Frontal cortex (tissue), 4 donors: Measurements from ENCODE around the gene LAIR1. TPM values are rescaled to one million over a fixed set of nuclear protein-coding genes. Genes with fewer than 3 reads are reported as not detected.
"Not testable (repeated sequence)": the region's sequence is repeated elsewhere in the genome, so short reads cannot be mapped to it uniquely, and the experiment has no call there.

Experiments used
- DNase-seq, 2 donors: peaks; one replicate each; pipeline ENCODE4 v3.0.0; 2012; ENCODE audit warnings: low spot score in 2 of 2
- FAIRE-seq: peaks from 2 replicates; lab custom pipeline; 2012; peaks lifted over from hg19 to GRCh38; lab: Jason Lieb, UNC
- total RNA-seq: library from RNA; depleted of rRNA; stranded (reverse); fragments of >200 nt; gene quantifications from one replicate; pipeline ENCODE4 v1.2.3, GENCODE V29; 2014
- donor health status: control.
- donor health status: control.
- donor health status: control.

Gene LAIR1
- total RNA-seq, 1 donor from 2014 or later, result 1.6 TPM

- FAIRE-seq (no peak), DNase-seq (no peak)
These were observed 12.7 kb downstream of the LAIR1 start for GRCh38 chr19:54352041-54352440.

GRCh38 chr19:54351474-54351873 is 13.3 kb downstream of the LAIR1 start:
- no peak for DNase-seq

DNA sequence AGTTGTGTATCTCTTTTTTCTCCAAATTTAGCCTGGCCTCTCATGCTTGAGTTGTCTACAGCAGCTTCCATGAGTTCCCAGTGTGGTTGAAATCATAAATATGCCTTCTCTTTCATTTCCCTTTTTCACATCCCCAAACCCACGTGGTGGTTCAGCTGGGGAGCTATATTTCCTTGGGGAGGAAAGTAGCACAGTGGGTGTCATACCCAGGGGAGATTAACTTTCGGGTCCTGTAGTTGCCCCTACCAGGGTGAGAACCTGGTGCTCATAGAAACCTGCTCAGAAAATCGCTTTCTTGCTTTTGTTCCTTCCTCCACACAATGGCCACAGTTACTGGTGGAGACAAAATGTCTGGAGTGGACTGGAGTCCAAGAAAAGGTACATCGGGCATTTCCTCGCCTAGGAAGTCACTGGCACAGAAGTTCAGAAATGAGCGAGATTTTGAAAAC is 18.8 kb downstream of the LAIR1 start:
- DNase-seq (no peak), FAIRE-seq (no peak)

More at GRCh38 chr19:54351474-54351873, 13.3 kb downstream of the LAIR1 start:
- FAIRE-seq, result no peak

DNA sequence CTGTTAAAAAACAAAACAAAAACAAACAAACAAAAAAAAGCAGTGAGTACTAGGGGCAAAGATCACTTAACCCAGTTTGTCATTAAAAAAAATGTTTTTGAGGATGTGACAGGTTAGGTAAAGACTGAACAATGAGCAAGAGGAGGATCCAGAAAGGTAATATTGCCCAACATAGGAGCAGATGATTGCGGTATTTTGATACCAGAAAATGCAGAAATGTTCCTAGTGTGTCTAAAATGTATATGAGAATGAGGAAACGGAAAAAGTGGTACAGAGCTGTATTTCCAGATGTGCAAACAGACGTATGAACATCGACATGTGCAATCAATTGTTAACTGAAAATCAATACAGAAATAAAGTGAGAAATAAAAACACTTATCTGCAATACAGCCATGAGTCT is 20.9 kb downstream of the LAIR1 start:
- DNase-seq (no peak), FAIRE-seq (no peak)

DNA sequence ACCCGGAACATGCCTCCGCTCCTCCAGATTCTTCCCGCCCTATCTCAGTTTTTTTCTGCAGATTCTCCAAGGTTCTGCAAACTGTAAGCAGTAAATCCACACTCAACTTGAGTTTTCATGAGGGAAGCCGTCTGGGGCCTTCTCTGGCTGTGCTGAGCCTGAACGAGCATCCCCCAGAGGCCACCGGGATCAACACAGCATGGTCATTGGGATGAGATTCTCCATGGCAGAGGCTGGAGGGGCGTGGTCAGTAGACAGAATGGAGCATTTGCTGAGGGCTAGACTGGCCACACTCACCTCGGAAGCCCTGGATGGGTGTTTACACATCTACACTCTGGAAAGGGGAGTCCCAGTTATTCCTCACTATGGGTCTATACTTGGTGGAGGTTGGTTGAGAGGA is 23.4 kb downstream of the LAIR1 start:
- DNase-seq (no peak), FAIRE-seq (no peak)

GRCh38 chr19:54339646-54340358 is 24.9 kb downstream of the LAIR1 start:
- FAIRE-seq, result no peak
- DNase-seq, result no peak

- no peak for DNase-seq
- no peak for FAIRE-seq
These were observed 26.2 kb downstream of the LAIR1 start for GRCh38 chr19:54338521-54338920.

DNA sequence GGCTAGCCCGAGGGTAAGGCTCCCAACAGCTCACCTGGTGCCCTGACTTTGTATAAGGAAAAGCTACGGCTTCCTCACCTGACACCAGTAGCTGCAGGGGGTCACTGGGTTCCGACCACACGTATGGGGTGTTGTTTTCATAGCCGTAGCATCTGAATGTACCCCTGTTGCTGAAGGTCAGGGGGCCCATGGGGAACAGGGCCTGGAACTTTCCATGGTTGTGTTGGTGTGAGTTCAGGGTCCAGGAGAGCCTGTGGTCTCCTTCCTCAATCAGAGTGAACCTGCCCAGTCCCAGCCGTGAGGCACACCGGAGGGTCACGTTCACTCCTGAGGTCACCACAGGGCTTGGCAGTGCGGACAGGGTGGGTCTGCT is 26.9 kb downstream of the LAIR1 start:
- no peak for DNase-seq
- no peak for FAIRE-seq

GRCh38 chr19:54336893-54337857 is 27.6 kb downstream of the LAIR1 start:
- DNase-seq, result no peak
- no peak for FAIRE-seq

GRCh38 chr19:54335979-54336892 is 28.5 kb downstream of the LAIR1 start:
- DNase-seq, result no peak
- no peak for FAIRE-seq

DNA sequence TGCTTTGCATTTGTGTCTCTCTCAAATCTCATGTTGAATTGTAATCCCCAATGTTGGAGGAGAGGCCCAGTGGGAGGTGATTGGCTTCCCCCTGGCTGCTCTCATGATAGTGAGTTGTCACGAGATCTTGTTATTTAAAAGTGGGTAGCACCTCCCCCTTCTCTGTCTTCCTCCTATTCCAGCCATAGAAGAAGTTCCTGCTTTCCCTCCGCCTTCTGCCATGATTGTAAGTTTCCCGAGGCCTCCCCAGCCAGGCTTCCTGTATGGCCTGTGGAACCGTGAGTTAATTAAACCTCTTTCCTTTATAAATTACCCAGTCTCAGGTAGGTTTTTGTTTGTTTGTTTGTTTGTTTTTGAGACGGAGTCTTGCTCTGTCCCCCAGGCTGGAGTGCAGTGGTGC is 29.6 kb downstream of the LAIR1 start:
- FAIRE-seq (no peak), DNase-seq (no peak)

DNA sequence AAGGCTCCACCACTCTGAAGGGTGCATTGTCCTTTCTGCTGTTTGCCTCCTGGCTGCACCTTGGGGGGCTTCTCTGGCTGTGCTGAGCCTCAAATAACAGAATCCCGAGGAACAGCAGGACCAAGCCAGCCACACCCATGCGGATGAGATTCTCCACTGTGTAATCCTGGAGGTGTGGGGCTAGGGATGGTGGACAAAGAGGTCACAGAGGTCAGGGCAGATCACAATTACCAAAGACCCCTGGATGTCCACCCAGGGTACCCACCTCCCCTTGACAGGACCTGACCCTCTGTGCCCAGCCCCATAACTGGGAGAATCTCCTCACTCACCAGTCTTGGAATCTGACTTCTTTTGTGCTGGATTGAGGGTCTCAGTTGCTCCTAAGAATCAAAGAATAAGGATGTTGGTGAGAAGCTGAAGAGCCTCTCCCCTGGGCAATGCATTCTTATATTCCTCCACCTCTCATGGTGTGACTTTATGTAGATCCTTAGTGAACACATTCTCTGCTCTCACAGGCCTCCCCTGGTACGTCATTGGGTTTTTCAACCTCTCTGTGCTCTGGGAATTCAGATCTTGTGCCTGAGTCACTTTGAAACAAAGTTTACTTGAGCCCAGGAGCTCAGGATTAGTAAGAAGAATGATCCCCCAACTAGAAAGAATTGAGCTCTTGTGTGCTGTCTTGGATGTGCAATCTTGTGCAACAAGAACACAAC is 31.0 kb downstream of the LAIR1 start:
- FAIRE-seq (no peak), DNase-seq (no peak)

DNA sequence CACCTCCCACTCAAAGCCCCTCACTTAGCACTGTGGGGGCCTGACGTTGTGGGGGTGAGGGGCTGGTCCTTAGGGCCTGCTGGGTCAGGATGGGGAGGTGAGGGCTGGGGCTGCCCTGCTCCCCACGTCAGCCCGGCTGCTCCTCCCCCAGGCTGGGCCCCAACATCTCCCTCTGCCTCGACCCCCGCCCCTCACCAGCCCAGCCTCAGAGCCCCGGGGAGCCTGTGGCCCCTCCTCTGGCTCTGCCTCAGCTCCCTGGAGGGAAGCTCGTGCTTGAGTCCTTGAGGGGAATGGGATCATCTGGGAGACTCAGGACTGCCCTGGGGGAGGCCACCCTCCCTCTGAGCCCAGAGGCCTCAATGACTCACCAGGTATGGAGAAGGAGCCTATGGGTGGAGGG is 32.6 kb downstream of the LAIR1 start:
- FAIRE-seq, result no peak

DNA sequence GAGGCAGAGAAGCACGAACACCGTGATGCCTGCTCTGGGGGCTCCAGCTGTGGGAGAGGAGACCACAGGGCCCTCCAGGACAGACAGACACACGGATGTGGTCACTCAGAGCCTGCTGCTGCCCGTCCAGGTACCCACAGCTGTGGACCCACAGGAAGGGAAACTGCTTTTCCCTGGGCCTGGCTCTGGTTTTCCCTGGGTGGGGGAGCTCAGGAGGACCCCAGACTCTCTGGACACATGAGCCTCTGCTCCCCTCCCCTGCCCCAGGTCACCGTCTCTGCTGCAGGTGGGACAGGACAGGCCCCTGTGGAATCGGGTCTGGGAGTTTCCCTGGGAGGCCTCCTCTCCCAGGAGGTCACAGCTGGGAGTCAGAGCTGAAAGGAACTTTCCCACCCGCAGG is 33.1 kb downstream of the LAIR1 start:
- no peak for DNase-seq
- FAIRE-seq, result no peak

More for the DNA sequence above, 32.6 kb downstream of the LAIR1 start:
- DNase-seq, result no peak

GRCh38 chr19:54329476-54330165 is 35.1 kb downstream of the LAIR1 start:
- FAIRE-seq (no peak), DNase-seq (no peak)

GRCh38 chr19:54328781-54329180 is 36.0 kb downstream of the LAIR1 start:
- not testable (repeated sequence) for DNase-seq, FAIRE-seq

GRCh38 chr19:54325631-54326030 is 39.1 kb downstream of the LAIR1 start:
- DNase-seq, result no peak

DNA sequence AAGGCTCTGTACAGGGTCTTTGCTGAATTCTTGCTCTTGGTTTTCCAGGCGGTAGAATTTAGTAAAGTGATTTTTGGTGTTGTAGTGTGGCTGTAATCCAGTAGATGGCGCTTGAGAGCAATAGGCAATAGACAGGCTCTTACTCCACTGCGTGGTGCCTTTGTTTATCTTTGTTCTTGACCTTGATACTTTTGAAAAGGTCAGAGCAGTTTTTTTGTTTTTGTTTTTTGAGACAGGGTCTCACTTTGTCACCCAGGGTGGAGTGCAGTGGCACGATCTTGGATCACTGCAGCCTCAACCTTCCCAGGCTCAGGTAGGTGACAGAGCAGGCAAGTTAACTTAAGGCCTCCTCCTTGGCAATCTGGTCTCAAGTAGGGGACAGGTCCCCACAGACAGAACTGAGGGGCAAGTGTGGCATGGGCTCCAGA is 39.5 kb downstream of the LAIR1 start:
- FAIRE-seq, result no peak
- DNase-seq, result peak in 1 of 2 donors; percentile 51

More at GRCh38 chr19:54325631-54326030, 39.1 kb downstream of the LAIR1 start:
- FAIRE-seq, result no peak

GRCh38 chr19:54324071-54324470 is 40.7 kb downstream of the LAIR1 start:
- no peak for FAIRE-seq
- DNase-seq, result no peak
